ENCODE measurements around the gene ZNF536. TPM values are rescaled to one million over a fixed set of nuclear protein-coding genes. Genes with fewer than 3 reads are reported as not detected.

The ZNF536 gene
- total and polyA plus RNA-seq, 2 of the 4 experiments (the other 2 are of a cell fraction): not detected

GRCh38 chr19:30593356-30593755, 221.2 kb downstream of the ZNF536 start:
- Histone ChIP-seq H3K9me3 (ENCODE audit: control insufficient read depth, insufficient read depth, low read length) (peaks cover 20% of the 10 kb centered on the region), H3K4me2 (ENCODE audit: low read depth, low read length) (no peak overlapping the region), H3K23ac (ENCODE audit: low read depth, low read length) (no peak overlapping the region), H2AFZ (replicated peaks; ENCODE audit: low read length, poor library complexity) (no peak overlapping the region), H3K27ac (ENCODE audit: insufficient read depth, low read length) (no peak overlapping the region), H3K36me3 (ENCODE audit: control insufficient read depth, insufficient read depth, low read length) (no peaks in the 10 kb centered on the region), H3K9ac (ENCODE audit: low read depth, low read length) (no peak overlapping the region), H2BK15ac (ENCODE audit: low read depth, low read length) (no peak overlapping the region), H2BK120ac (ENCODE audit: low read depth, low read length) (no peak overlapping the region), H4K5ac (ENCODE audit: low read depth, low read length) (no peak overlapping the region), H3K4me3 (ENCODE audit: insufficient read depth, low read depth, low read length) (no peak overlapping the region), H3K9me1 (ENCODE audit: insufficient read depth, low read length) (no peaks in the 10 kb centered on the region), H3K4ac (ENCODE audit: low read depth, low read length) (no peak overlapping the region), H3K4me1 (ENCODE audit: control insufficient read depth, insufficient read depth, low read length) (no peaks in the 10 kb centered on the region), H3K56ac (ENCODE audit: extremely low read depth, insufficient read depth, low read length) (no peak overlapping the region), H2BK20ac (ENCODE audit: low read depth, low read length) (no peak overlapping the region), H2AK5ac (ENCODE audit: low read depth, low read length) (no peak overlapping the region), H2BK5ac (ENCODE audit: low read depth, low read length, poor library complexity, severe bottlenecking) (no peak overlapping the region), H2AK9ac (replicated peaks; ENCODE audit: low read depth, low read length, poor library complexity) (no peak overlapping the region), H4K91ac (ENCODE audit: insufficient read depth, low read depth, low read length) (no peak overlapping the region), H3K18ac (ENCODE audit: low read depth, low read length) (no peak overlapping the region), H4K20me1 (ENCODE audit: insufficient read depth, low read length) (no peaks in the 10 kb centered on the region), H3K79me1 (ENCODE audit: low read depth in 1 of 2, low read length in 2 of 2) (no peaks in the 10 kb centered on the region), H3K14ac (replicated peaks; ENCODE audit: low read depth, low read length) (no peak overlapping the region), H4K8ac (ENCODE audit: low read depth in 2 of 2, low read length in 2 of 2) (no peak overlapping the region), H3K27me3 (ENCODE audit: control insufficient read depth, insufficient read depth, low read length) (no peaks in the 10 kb centered on the region)
- 41% methylated on average over 3 of the region's 5 CpGs; no CpG with 5 or more reads in 1 of the 2 experiments for WGBS, 2 experiments (ENCODE audit: extremely low coverage in 2 of 2, insufficient read length in 1 of 2)
- DNase-seq: no peak
- POLR2A ChIA-PET (ENCODE audit: unreplicated experiment): no interaction called here
- CTCF ChIA-PET: no interaction called here
- TF ChIP-seq, protein P1, sequence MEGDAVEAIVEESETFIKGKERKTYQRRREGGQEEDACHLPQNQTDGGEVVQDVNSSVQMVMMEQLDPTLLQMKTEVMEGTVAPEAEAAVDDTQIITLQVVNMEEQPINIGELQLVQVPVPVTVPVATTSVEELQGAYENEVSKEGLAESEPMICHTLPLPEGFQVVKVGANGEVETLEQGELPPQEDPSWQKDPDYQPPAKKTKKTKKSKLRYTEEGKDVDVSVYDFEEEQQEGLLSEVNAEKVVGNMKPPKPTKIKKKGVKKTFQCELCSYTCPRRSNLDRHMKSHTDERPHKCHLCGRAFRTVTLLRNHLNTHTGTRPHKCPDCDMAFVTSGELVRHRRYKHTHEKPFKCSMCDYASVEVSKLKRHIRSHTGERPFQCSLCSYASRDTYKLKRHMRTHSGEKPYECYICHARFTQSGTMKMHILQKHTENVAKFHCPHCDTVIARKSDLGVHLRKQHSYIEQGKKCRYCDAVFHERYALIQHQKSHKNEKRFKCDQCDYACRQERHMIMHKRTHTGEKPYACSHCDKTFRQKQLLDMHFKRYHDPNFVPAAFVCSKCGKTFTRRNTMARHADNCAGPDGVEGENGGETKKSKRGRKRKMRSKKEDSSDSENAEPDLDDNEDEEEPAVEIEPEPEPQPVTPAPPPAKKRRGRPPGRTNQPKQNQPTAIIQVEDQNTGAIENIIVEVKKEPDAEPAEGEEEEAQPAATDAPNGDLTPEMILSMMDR (conservative IDR thresholded peaks at IDR 0.05; ENCODE audit: low read depth, low read length): no peak
- TF ChIP-seq FOS (IDR thresholded peaks at IDR 0.05; ENCODE audit: low read depth, low read length) (no peak), NFE2L2 (IDR thresholded peaks at IDR 0.05; ENCODE audit: low read depth, low read length) (no peak)
- in situ Hi-C loops (cut with MboI; ENCODE audit: low sequenced_read_pairs) (no loop called here), dilution Hi-C loops (cut with HindIII; ENCODE audit: low sequenced_read_pairs, unreplicated experiment) (no loop called here), intact Hi-C loops (cut with micrococcal nuclease) (no loop called here)
- ATAC-seq (ENCODE audit: low read depth): no peak
- no TSS peak for BruUV-seq (replicated peaks)

All from IMR-90 (cell line).